ENCODE measurements around the gene ERV3-1. TPM values are rescaled to one million over a fixed set of nuclear protein-coding genes. Genes with fewer than 3 reads are reported as not detected.

Gene ERV3-1
- total RNA-seq, 1 experiment from 2014 or later: 16.5 TPM

DNA sequence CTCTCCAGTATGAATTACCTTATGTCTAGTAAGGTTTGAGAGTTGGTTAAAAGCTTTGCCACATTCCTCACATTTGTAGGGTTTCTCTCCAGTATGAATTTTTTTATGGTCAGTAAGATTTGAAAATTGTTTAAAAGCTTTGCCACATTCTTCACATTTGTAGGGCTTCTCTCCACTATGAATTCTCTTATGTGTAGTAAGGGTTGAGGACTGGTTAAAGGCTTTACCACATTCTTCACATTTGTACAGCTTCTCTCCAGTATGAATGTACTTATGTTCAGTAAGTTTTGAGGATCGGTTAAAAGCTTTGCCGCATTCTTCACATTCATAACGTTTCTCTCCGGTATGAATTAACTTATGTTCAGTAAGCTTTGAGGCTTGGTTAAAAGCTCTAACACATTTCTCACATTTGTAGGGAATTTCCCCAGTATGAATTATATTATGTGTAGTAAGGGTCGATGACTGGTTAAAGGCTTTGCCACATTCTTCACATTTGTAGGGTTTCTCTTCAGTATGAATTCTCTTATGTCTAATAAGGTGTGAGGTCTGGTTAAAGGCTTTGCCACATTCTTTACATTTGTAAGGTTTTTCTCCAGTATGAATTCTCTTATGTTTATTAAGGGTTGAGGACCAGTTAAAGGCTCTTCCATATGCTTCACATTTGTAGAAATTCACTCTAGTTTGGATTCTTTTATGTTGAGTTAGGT, 27.8 kb downstream of the ERV3-1 start:
- Mint-ChIP-seq H3K27ac (no peak overlapping the region), H3K4me3 (no peak overlapping the region), H3K9me3 (peaks cover 78% of the 10 kb centered on the region in 2 experiments), H3K27me3 (ENCODE audit: low read depth) (no peaks in the 10 kb centered on the region; the same call in none of the 2 replicates), H3K4me1 (no peaks in the 10 kb centered on the region), H3K36me3 (ENCODE audit: insufficient read depth in 1 of 3, low read depth in 3 of 3) (peaks cover 68 to 86% (median 74%) of the 10 kb centered on the region in 3 experiments)
- H3T11ph ChIP-seq (ENCODE audit: low read length): no peak overlapping the region
- no peak overlapping the region for H2AK5ac ChIP-seq (ENCODE audit: insufficient read length, low read length)
- TF ChIP-seq, protein P1, sequence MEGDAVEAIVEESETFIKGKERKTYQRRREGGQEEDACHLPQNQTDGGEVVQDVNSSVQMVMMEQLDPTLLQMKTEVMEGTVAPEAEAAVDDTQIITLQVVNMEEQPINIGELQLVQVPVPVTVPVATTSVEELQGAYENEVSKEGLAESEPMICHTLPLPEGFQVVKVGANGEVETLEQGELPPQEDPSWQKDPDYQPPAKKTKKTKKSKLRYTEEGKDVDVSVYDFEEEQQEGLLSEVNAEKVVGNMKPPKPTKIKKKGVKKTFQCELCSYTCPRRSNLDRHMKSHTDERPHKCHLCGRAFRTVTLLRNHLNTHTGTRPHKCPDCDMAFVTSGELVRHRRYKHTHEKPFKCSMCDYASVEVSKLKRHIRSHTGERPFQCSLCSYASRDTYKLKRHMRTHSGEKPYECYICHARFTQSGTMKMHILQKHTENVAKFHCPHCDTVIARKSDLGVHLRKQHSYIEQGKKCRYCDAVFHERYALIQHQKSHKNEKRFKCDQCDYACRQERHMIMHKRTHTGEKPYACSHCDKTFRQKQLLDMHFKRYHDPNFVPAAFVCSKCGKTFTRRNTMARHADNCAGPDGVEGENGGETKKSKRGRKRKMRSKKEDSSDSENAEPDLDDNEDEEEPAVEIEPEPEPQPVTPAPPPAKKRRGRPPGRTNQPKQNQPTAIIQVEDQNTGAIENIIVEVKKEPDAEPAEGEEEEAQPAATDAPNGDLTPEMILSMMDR (conservative IDR thresholded peaks at IDR 0.05): no peak
- H3K14ac ChIP-seq (ENCODE audit: insufficient read depth, low read length): no peak overlapping the region
- H2BK12ac ChIP-seq (ENCODE audit: insufficient read length, low read depth, low read length): no peak overlapping the region
- no peaks in the 10 kb centered on the region for H4K20me1 ChIP-seq (ENCODE audit: control insufficient read depth, insufficient read depth, insufficient read length)
- no peak overlapping the region for H2BK5ac ChIP-seq (ENCODE audit: insufficient read length, low read length)
- no peak overlapping the region for H3K4ac ChIP-seq (ENCODE audit: low read depth, low read length)
- H4K8ac ChIP-seq (replicated peaks; ENCODE audit: insufficient read length, low read depth, low read length): no peak overlapping the region
- H2BK20ac ChIP-seq (ENCODE audit: low read depth, low read length, poor library complexity, severe bottlenecking): no peak overlapping the region
- H3K4me2 ChIP-seq (ENCODE audit: insufficient read depth, insufficient read length, low read length): no peak overlapping the region
- H3K79me2 ChIP-seq (ENCODE audit: insufficient read depth, low read length): no peaks in the 10 kb centered on the region
- H3K9me3 ChIP-seq (ENCODE audit: control insufficient read depth, low read depth, low read length): peaks cover 52% of the 10 kb centered on the region
- H3K23me2 ChIP-seq (ENCODE audit: insufficient read length, low read depth, low read length, poor library complexity, severe bottlenecking): no peaks in the 10 kb centered on the region
- no peak overlapping the region for H3K56ac ChIP-seq (ENCODE audit: insufficient read length, low read depth, low read length)
- H3K4me1 ChIP-seq (ENCODE audit: insufficient read depth, low read length): no peaks in the 10 kb centered on the region
- H3K23ac ChIP-seq (ENCODE audit: insufficient read length, low read depth, low read length): no peak overlapping the region
- no peak overlapping the region for H4K91ac ChIP-seq (ENCODE audit: insufficient read length, low read depth, low read length)
- no peak overlapping the region for H2BK120ac ChIP-seq (ENCODE audit: low read depth, low read length, poor library complexity, severe bottlenecking)
- no peaks in the 10 kb centered on the region for H3K79me1 ChIP-seq (ENCODE audit: insufficient read depth, low read depth, low read length, poor library complexity, severe bottlenecking)
- no peak overlapping the region for H3K18ac ChIP-seq (ENCODE audit: insufficient read length, low read depth, low read length)
- H4K5ac ChIP-seq (ENCODE audit: insufficient read length, low read depth, low read length): no peak overlapping the region
- no peak overlapping the region for H2AFZ ChIP-seq (ENCODE audit: low read length)
- WGBS (ENCODE audit: extremely low coverage, insufficient read length, low lambda C conversion rate): no CpG with 5 or more reads among the region's 5 CpGs
- no peak overlapping the region for H3K27ac ChIP-seq (ENCODE audit: insufficient read length, low read depth, low read length)
- no peak overlapping the region for H2BK15ac ChIP-seq (ENCODE audit: low read depth, low read length)
- no peaks in the 10 kb centered on the region for H3K27me3 ChIP-seq (ENCODE audit: insufficient read depth, low read length)
- H3K9ac ChIP-seq (ENCODE audit: extremely low read depth, insufficient read length, low read length): no peak overlapping the region
- no peak for DNase-seq

Measured in H9 (cell line).